GM23338 (cell line): ENCODE measurements around the gene ERC2. TPM values are rescaled to one million over a fixed set of nuclear protein-coding genes. Genes with fewer than 3 reads are reported as not detected.

Experiments used
- ATAC-seq: fragments of 200-7000 bp; cut with Tn5 transposase; 3 replicates; pipeline ENCODE4 v1.9.1; 2020
- DNase-seq: peaks from one replicate; pipeline ENCODE4 v3.0.0-alpha.2; 2015; ENCODE audit warnings: low spot score
- H2AFZ ChIP-seq: fragments of 200-600 bp; sonication (generic); 2 replicates; pipeline ENCODE4 v1.8.0; 2016; ENCODE audit warnings: antibody characterized with exemption, mild to moderate bottlenecking, moderate library complexity
- H3F3A ChIP-seq: fragments of 200-600 bp; sonication (generic); replicated peaks from 2 replicates; pipeline ENCODE4 v1.8.0; 2017; ENCODE audit warnings: antibody characterized with exemption, mixed run types, low read depth
- H3K27ac ChIP-seq: fragments of 200-600 bp; sonication (generic); 2 replicates; pipeline ENCODE4 v1.6.1; 2016; ENCODE audit warnings: low read depth
- H3K27me3 ChIP-seq: fragments of 200-600 bp; sonication (generic); 2 replicates; pipeline ENCODE4 v1.8.0; 2016; ENCODE audit warnings: mild to moderate bottlenecking, mixed run types, moderate library complexity; ENCODE audit not compliant: insufficient read depth
- H3K36me3 ChIP-seq: fragments of 200-600 bp; sonication (generic); 2 replicates; pipeline ENCODE4 v1.8.0; 2016; ENCODE audit warnings: mild to moderate bottlenecking; ENCODE audit not compliant: insufficient read depth
- H3K4me1 ChIP-seq: fragments of 200-600 bp; sonication (generic); 2 replicates; pipeline ENCODE4 v1.8.0; 2016; ENCODE audit warnings: mild to moderate bottlenecking, moderate library complexity; ENCODE audit not compliant: insufficient read depth
- H3K4me2 ChIP-seq: fragments of 200-600 bp; sonication (generic); 2 replicates; pipeline ENCODE4 v1.7.1; 2017; ENCODE audit warnings: mixed run types
- H3K4me3 ChIP-seq: fragments of 200-600 bp; sonication (generic); 2 replicates; pipeline ENCODE4 v1.6.1; 2016; ENCODE audit warnings: mixed run types
- H3K79me2 ChIP-seq: fragments of 200-600 bp; sonication (generic); replicated peaks from 2 replicates; pipeline ENCODE4 v1.8.0; 2017; ENCODE audit warnings: mild to moderate bottlenecking; ENCODE audit not compliant: insufficient read depth
- H3K9me2 ChIP-seq: fragments of 200-600 bp; sonication (generic); 2 replicates; pipeline ENCODE4 v1.8.0; 2017; ENCODE audit not compliant: insufficient read depth
- H4K20me1 ChIP-seq: fragments of 200-600 bp; sonication (generic); replicated peaks from 2 replicates; pipeline ENCODE4 v1.8.0; 2017; ENCODE audit warnings: mild to moderate bottlenecking; ENCODE audit not compliant: insufficient read depth
- H3K27ac Mint-ChIP-seq: 2 replicates; pipeline ENCODE4 v1.8.0; 2020; ENCODE audit warnings: inconsistent platforms, mild to moderate bottlenecking, moderate library complexity, mixed read lengths
- H3K27me3 Mint-ChIP-seq: 3 replicates; pipeline ENCODE4 v1.8.0; 2022; ENCODE audit warnings: low read depth, mild to moderate bottlenecking, moderate library complexity, mixed read lengths, inconsistent platforms; ENCODE audit not compliant: insufficient read depth, poor library complexity
- H3K36me3 Mint-ChIP-seq: 3 replicates; pipeline ENCODE4 v1.8.0; 2021; ENCODE audit warnings: low read depth, mild to moderate bottlenecking, inconsistent platforms, moderate library complexity, mixed read lengths
- H3K4me1 Mint-ChIP-seq: 3 replicates; pipeline ENCODE4 v1.8.0; 2020; ENCODE audit warnings: mild to moderate bottlenecking, inconsistent platforms, mixed read lengths
- H3K4me3 Mint-ChIP-seq: 3 replicates; pipeline ENCODE4 v1.8.0; 2021; ENCODE audit warnings: moderate library complexity, mild to moderate bottlenecking, inconsistent platforms, mixed read lengths
- H3K9me3 Mint-ChIP-seq: 3 replicates; pipeline ENCODE4 v1.8.0; 2020; ENCODE audit warnings: moderate library complexity, mild to moderate bottlenecking, inconsistent platforms, mixed read lengths
- CREB1 ChIP-seq: fragments of 250-450 bp; sonication (Bioruptor Pico); IDR thresholded peaks from 2 replicates; pipeline ENCODE4 v1.5.0; 2020; ENCODE audit warnings: low read depth, mild to moderate bottlenecking, moderate library complexity
- CTCF ChIP-seq, 2 experiments: fragments of 200-600 bp in 1 of 2; sonication (generic) in 1 of 2; conservative IDR thresholded peaks; 2 replicates each; pipeline versions ENCODE4 v1.5.1 to v1.6.1; 2016 to 2017; ENCODE audit warnings: antibody characterized with exemption in 2 of 2, low read depth in 2 of 2, mild to moderate bottlenecking in 2 of 2, moderate library complexity in 1 of 2
- EZH2 ChIP-seq: fragments of 200-600 bp; sonication (generic); IDR thresholded peaks from one replicate; pipeline ENCODE4 v1.8.0; 2017; ENCODE audit warnings: antibody characterized with exemption, mild to moderate bottlenecking, low read depth; ENCODE audit not compliant: unreplicated experiment
- JUNB ChIP-seq: IDR thresholded peaks from one replicate; pipeline ENCODE4 v1.6.1; 2016; ENCODE audit warnings: antibody characterized with exemption; ENCODE audit not compliant: unreplicated experiment
- POLR2AphosphoS5 ChIP-seq: IDR thresholded peaks from 2 replicates; pipeline ENCODE4 v1.6.1; 2016; ENCODE audit warnings: antibody characterized with exemption, low read depth
- STAT1 ChIP-seq: IDR thresholded peaks from one replicate; pipeline ENCODE4 v1.6.1; 2016; ENCODE audit warnings: antibody characterized with exemption; ENCODE audit not compliant: unreplicated experiment
- ZNF114 ChIP-seq: fragments of 250-450 bp; sonication (Bioruptor Pico); IDR thresholded peaks from 2 replicates; pipeline ENCODE4 v1.5.0; 2020; ENCODE audit warnings: mild to moderate bottlenecking, moderate library complexity
- ZNF331 ChIP-seq: fragments of 250-450 bp; sonication (Bioruptor Pico); IDR thresholded peaks from 2 replicates; pipeline ENCODE4 v1.5.0; 2020; ENCODE audit warnings: low read depth, mild to moderate bottlenecking, moderate library complexity
- ZNF462 ChIP-seq: fragments of 250-450 bp; sonication (Bioruptor Pico); IDR thresholded peaks from 2 replicates; pipeline ENCODE4 v1.5.0; 2020; ENCODE audit warnings: mild to moderate bottlenecking, moderate library complexity
- polyA plus RNA-seq: library from polyadenylated mRNA; unstranded; fragments of >200 nt; fragmentation: Nextera tagmentation; extraction: Ambion mirVana; gene quantifications from 2 replicates; pipeline ENCODE4 v1.2.1, GENCODE V29; 2016
- total RNA-seq: library from RNA; depleted of rRNA; stranded (reverse); fragments of >200 nt; shearing (Covaris generic); gene quantifications from 2 replicates; pipeline ENCODE4 v1.2.3, GENCODE V29; 2014
- TF ChIP-seq, protein P1 (sequence below): IDR thresholded peaks from 2 replicates; pipeline ENCODE4 v1.6.1; 2016; ENCODE audit warnings: antibody characterized with exemption

The ERC2 gene
- total and polyA plus RNA-seq, 2 experiments from 2014 or later, result 11.8 to 13.7 TPM

DNA sequence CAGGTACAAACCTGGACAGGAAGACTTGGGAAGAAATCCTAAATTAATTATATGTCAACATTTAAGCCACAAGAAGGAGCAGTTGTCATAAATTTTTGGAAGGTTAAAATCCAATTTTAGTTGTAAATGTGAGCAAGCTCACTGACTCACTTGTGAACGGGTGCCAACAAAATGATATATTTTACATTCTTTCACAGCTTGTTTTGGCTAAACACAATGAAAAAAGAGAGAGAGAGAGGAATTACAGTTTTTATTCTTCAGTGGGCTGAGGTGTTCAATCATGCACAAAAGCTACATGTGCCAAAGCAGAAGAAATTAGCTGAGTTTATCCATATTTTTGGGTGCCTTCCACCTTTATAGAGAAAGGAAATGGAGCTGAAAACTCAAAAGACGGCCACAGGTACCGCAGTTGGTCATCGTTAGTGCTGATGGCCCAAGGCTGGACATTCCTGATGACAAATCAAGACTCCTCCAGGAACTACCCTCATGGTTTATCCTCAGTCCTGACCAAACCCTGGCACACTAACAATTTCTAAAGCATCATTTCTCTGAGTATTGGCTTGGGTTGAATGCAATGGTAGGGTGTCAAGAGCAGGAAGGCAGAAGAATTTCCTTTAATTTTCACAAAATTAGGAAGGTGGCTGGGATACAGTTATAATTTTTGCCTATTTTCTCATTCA, 943.6 kb downstream of the ERC2 start:
- ATAC-seq, result no peak
- H3K4me1 ChIP-seq, result peaks cover 23% of the 10 kb centered on the region
- H3K27ac Mint-ChIP-seq, result no peak overlapping the region
- H4K20me1 ChIP-seq, result no peaks in the 10 kb centered on the region
- H3K4me3 Mint-ChIP-seq, result no peak overlapping the region
- H3K9me3 Mint-ChIP-seq, result no peaks in the 10 kb centered on the region
- H3K36me3 ChIP-seq, result no peaks in the 10 kb centered on the region
- peaks cover 26% of the 10 kb centered on the region for H3K4me1 Mint-ChIP-seq
- no peak overlapping the region for H3K4me2 ChIP-seq
- TF ChIP-seq ZNF114 (CRISPR knock-in tag), result no peak
- no peak for TF ChIP-seq CREB1
- no peak for TF ChIP-seq CTCF (conservative IDR thresholded peaks at IDR 0.05; ENCODE audit: low read depth in 2 of 2)
- H3K27me3 ChIP-seq, result no peaks in the 10 kb centered on the region
- no peak overlapping the region for H3K4me3 ChIP-seq
- H3K27me3 Mint-ChIP-seq, result peaks cover 2% of the 10 kb centered on the region
- no peak for DNase-seq
- H3F3A ChIP-seq, result no peaks in the 10 kb centered on the region
- no peak overlapping the region for H2AFZ ChIP-seq
- H3K79me2 ChIP-seq, result no peaks in the 10 kb centered on the region
- H3K36me3 Mint-ChIP-seq, result no peaks in the 10 kb centered on the region
- no peak overlapping the region for H3K27ac ChIP-seq
- H3K9me2 ChIP-seq, result peaks cover 15% of the 10 kb centered on the region

DNA sequence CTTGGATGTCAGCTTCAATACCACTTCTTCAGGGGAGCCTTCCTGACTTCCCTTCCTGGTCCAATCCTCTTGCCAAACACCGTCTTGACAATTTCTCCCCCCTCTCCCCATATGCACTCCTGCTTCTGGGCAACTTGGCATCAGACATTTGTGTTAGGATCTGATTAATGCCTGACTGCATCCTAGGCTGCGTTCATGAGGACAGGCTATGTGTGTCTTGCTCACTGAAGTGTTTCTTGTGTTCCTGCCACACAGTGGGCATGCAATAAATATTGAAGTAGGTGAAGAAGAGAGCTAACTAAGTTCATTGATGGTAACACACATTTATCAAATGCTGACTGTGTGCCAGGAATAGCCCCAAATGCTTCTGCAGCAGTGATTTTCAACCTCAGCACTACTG, 944.8 kb downstream of the ERC2 start:
- Mint-ChIP-seq H3K4me1 (peaks cover 35% of the 10 kb centered on the region), H3K27ac (no peak overlapping the region), H3K27me3 (peaks cover 2% of the 10 kb centered on the region), H3K9me3 (no peaks in the 10 kb centered on the region), H3K4me3 (no peak overlapping the region), H3K36me3 (no peaks in the 10 kb centered on the region)
- Histone ChIP-seq H3K27me3 (no peaks in the 10 kb centered on the region), H3K79me2 (no peaks in the 10 kb centered on the region), H4K20me1 (no peaks in the 10 kb centered on the region), H3K4me3 (no peak overlapping the region), H3K9me2 (peaks cover 12% of the 10 kb centered on the region), H3K4me2 (no peak overlapping the region), H3K27ac (no peak overlapping the region), H2AFZ (no peak overlapping the region), H3F3A (no peaks in the 10 kb centered on the region), H3K36me3 (no peaks in the 10 kb centered on the region), H3K4me1 (peaks cover 23% of the 10 kb centered on the region)
- ATAC-seq (no peak), DNase-seq (no peak)
- TF ChIP-seq STAT1, result no peak
- no peak for TF ChIP-seq POLR2AphosphoS5
- TF ChIP-seq, protein P1, sequence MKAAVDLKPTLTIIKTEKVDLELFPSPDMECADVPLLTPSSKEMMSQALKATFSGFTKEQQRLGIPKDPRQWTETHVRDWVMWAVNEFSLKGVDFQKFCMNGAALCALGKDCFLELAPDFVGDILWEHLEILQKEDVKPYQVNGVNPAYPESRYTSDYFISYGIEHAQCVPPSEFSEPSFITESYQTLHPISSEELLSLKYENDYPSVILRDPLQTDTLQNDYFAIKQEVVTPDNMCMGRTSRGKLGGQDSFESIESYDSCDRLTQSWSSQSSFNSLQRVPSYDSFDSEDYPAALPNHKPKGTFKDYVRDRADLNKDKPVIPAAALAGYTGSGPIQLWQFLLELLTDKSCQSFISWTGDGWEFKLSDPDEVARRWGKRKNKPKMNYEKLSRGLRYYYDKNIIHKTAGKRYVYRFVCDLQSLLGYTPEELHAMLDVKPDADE, result no peak
- no peak for TF ChIP-seq CREB1
- TF ChIP-seq EZH2, result no peak
- no peak for TF ChIP-seq JUNB
- no peak for TF ChIP-seq ZNF114 (CRISPR knock-in tag)
- TF ChIP-seq CTCF (conservative IDR thresholded peaks at IDR 0.05; ENCODE audit: low read depth in 2 of 2), result no peak
- no peak for TF ChIP-seq ZNF331
- no peak for TF ChIP-seq ZNF462 (CRISPR knock-in tag)
